Endothelial cell of umbilical vein (primary cell): ENCODE measurements around the gene RBFOX1. TPM values are rescaled to one million over a fixed set of nuclear protein-coding genes. Genes with fewer than 3 reads are reported as not detected.

Experiments
- BruUV-seq: library from RNA; stranded (reverse); fragments of 400-500 nt; replicated peaks from 2 replicates; lab custom pipeline; 2021; lab: Mats Ljungman, UMichigan
- CTCF ChIA-PET: fragments of 300-600, 350-600 bp; sonication (Branson Sonifier 250); formaldehyde crosslinking; loops from one replicate; lab custom pipeline; 2021; ENCODE audit warnings: antibody characterized with exemption, inconsistent platforms; lab: Charles Lee
- POLR2A ChIA-PET: fragments of 300-600, 350-600 bp; sonication (Branson Sonifier 250); formaldehyde crosslinking; loops from one replicate; lab custom pipeline; 2021; ENCODE audit warnings: antibody characterized with exemption, inconsistent platforms; lab: Charles Lee
- DNase-seq: peaks from one replicate; pipeline ENCODE4 v3.0.0-alpha.2; 2011; ENCODE audit warnings: low read depth, low spot score
- FAIRE-seq: peaks from 2 replicates; lab custom pipeline; 2011; peaks lifted over from hg19 to GRCh38; lab: Jason Lieb, UNC
- H2AFZ ChIP-seq: 2 replicates; pipeline ENCODE4 v1.6.0; 2012; ENCODE audit warnings: low read depth, low read length, control low read depth, inconsistent platforms
- H3K27ac ChIP-seq: 2 replicates; pipeline ENCODE4 v1.5.1; 2011; ENCODE audit warnings: low read depth, mild to moderate bottlenecking, control low read depth, low read length, moderate library complexity; ENCODE audit not compliant: insufficient read depth
- H3K27me3 ChIP-seq, 2 experiments: 2 replicates each; pipeline versions ENCODE4 v1.6.0 to v1.6.1; 2011; ENCODE audit warnings: low read length in 2 of 2, mixed read lengths in 1 of 2; ENCODE audit not compliant: control insufficient read depth in 2 of 2, insufficient read depth in 2 of 2
- H3K36me3 ChIP-seq, 2 experiments: 2 replicates in 1 of 2; 3 replicates in 1 of 2; pipeline ENCODE4 v1.5.1; 2011; ENCODE audit warnings: low read length in 2 of 2, mild to moderate bottlenecking in 1 of 2, moderate library complexity in 1 of 2; ENCODE audit not compliant: control insufficient read depth in 2 of 2, insufficient read depth in 2 of 2; ENCODE audit errors: extremely low read depth in 1 of 2
- H3K4me1 ChIP-seq: 3 replicates; pipeline ENCODE4 v1.5.1; 2011; ENCODE audit warnings: mild to moderate bottlenecking, low read length; ENCODE audit not compliant: control insufficient read depth, insufficient read depth; ENCODE audit errors: extremely low read depth
- H3K4me2 ChIP-seq: 2 replicates; pipeline ENCODE4 v1.6.1; 2011; ENCODE audit warnings: low read length, control low read depth, mixed read lengths; ENCODE audit not compliant: insufficient read depth
- H3K4me3 ChIP-seq, 3 experiments: fragments of 200-600 bp in 1 of 3; sonication (generic), shearing (Covaris generic) in 1 of 3; replicated peaks in 1 of 3; 2 replicates each; pipeline ENCODE4 v1.5.1; 2011 to 2016; ENCODE audit warnings: control low read depth in 3 of 3, low read length in 3 of 3, mild to moderate bottlenecking in 2 of 3, inconsistent platforms in 1 of 3, low read depth in 1 of 3, moderate library complexity in 1 of 3; ENCODE audit not compliant: insufficient read depth in 1 of 3
- H3K79me2 ChIP-seq: 2 replicates; pipeline ENCODE4 v1.6.0; 2012; ENCODE audit warnings: low read length, inconsistent platforms; ENCODE audit not compliant: control insufficient read depth, insufficient read depth
- H3K9ac ChIP-seq: replicated peaks from 2 replicates; pipeline ENCODE3; 2011; ENCODE audit warnings: low read length, control low read depth; ENCODE audit not compliant: insufficient read depth; ENCODE audit errors: extremely low read depth
- H3K9me1 ChIP-seq: replicated peaks from 3 replicates; pipeline ENCODE4 v1.6.0; 2011; ENCODE audit warnings: mild to moderate bottlenecking, low read length; ENCODE audit not compliant: control insufficient read depth, insufficient read depth; ENCODE audit errors: extremely low read depth
- H3K9me3 ChIP-seq: replicated peaks from 2 replicates; pipeline ENCODE4 v1.5.1; 2012; ENCODE audit warnings: low read length, inconsistent platforms; ENCODE audit not compliant: control insufficient read depth, insufficient read depth
- H4K20me1 ChIP-seq: replicated peaks from 2 replicates; pipeline ENCODE3; 2011; ENCODE audit warnings: mild to moderate bottlenecking, low read length; ENCODE audit not compliant: control insufficient read depth, insufficient read depth; ENCODE audit errors: extremely low read depth
- CTCF ChIP-seq, 2 donors: IDR thresholded peaks; 1 replicate in 1 of 2; 2 replicates in 1 of 2; pipeline ENCODE4 v1.5.1; 2011; ENCODE audit warnings: low read length in 2 of 2, mild to moderate bottlenecking in 2 of 2, moderate library complexity in 2 of 2, control low read depth in 1 of 2, inconsistent platforms in 1 of 2, low read depth in 1 of 2; ENCODE audit not compliant: insufficient read depth in 1 of 2; ENCODE audit errors: extremely low read depth in 1 of 2
- EZH2 ChIP-seq: IDR thresholded peaks from 2 replicates; pipeline ENCODE4 v1.6.1; 2012; ENCODE audit warnings: borderline replicate concordance, low read depth, mild to moderate bottlenecking, moderate library complexity, low read length, inconsistent platforms; ENCODE audit not compliant: severe bottlenecking
- FOS ChIP-seq: IDR thresholded peaks from 2 replicates; pipeline ENCODE4 v1.6.1; 2011; ENCODE audit warnings: mild to moderate bottlenecking, low read length, moderate library complexity, borderline replicate concordance; ENCODE audit not compliant: insufficient read depth
- GATA2 ChIP-seq: IDR thresholded peaks from 2 replicates; pipeline ENCODE4 v1.7.0; 2011; ENCODE audit warnings: low read depth, mild to moderate bottlenecking, moderate library complexity, mixed read lengths, low read length; ENCODE audit not compliant: insufficient read length, insufficient read depth
- JUN ChIP-seq: IDR thresholded peaks from 2 replicates; pipeline ENCODE4 v1.6.1; 2011; ENCODE audit warnings: borderline replicate concordance, low read depth; ENCODE audit not compliant: insufficient read length, insufficient read depth
- MAX ChIP-seq: IDR thresholded peaks from 2 replicates; pipeline ENCODE4 v1.6.1; 2011; ENCODE audit not compliant: insufficient read depth, insufficient read length
- MYC ChIP-seq: IDR thresholded peaks from one replicate; pipeline ENCODE4 v1.6.1; 2011; ENCODE audit warnings: mild to moderate bottlenecking, low read depth, low read length
- POLR2A ChIP-seq: IDR thresholded peaks from 2 replicates; pipeline ENCODE4 v1.6.1; 2012; ENCODE audit warnings: low read depth, mild to moderate bottlenecking, control low read depth, low read length
- POLR2AphosphoS5 ChIP-seq: IDR thresholded peaks from 2 replicates; pipeline ENCODE4 v1.6.1; 2012; ENCODE audit warnings: low read depth, mild to moderate bottlenecking, control low read depth, low read length, moderate library complexity; ENCODE audit not compliant: insufficient read depth
- dilution Hi-C: fragments of 300-500 bp; cut with MboI; formaldehyde crosslinking; loops from one replicate; pipeline ENCODE4 v1.15.0; 2019; ENCODE audit warnings: low sequenced_read_pairs; ENCODE audit not compliant: extremely low pct_ligation_motif_present
- intact Hi-C: fragments of 100-400 bp; cut with micrococcal nuclease; formaldehyde crosslinking; loops from one replicate; pipeline ENCODE4 v1.10.0; 2022
- polyA plus RNA-seq, 4 experiments: library from polyadenylated mRNA; depleted of rRNA in 3 of 4; stranded (reverse) in 3 of 4; unstranded in 1 of 4; fragments of >200 nt; gene quantifications; 2 replicates each; pipeline versions ENCODE4 v1.2.1 to v1.2.3, GENCODE V29; 2011 to 2012; ENCODE audit warnings: missing spikeins in 1 of 4
- total RNA-seq: library from RNA; stranded (reverse); gene quantifications from 2 replicates; pipeline ENCODE4 v1.2.3, GENCODE V29; 2021

Gene RBFOX1
- total and polyA plus RNA-seq, 2 donors (not counting 3 experiments of a cell fraction or from before 2014, with no cell fraction given): not detected

GRCh38 chr16:7378024-7378695, 45.5 kb downstream of the RBFOX1 start:
- no TSS peak for BruUV-seq
- no peak for FAIRE-seq

More at GRCh38 chr16:7378024-7378695, 45.5 kb downstream of the RBFOX1 start:
- no peak overlapping the region for H3K4me2 ChIP-seq
- intact Hi-C loops (no loop called here), dilution Hi-C loops (no loop called here)
- ChIA-PET POLR2A (no interaction called here), CTCF (no interaction called here)
- H3K4me3 ChIP-seq: no peak overlapping the region
- no peaks in the 10 kb centered on the region for H3K36me3 ChIP-seq
- no peak for DNase-seq
- no peaks in the 10 kb centered on the region for H3K4me1 ChIP-seq
- no peaks in the 10 kb centered on the region for H3K79me2 ChIP-seq
- TF ChIP-seq MYC (no peak), POLR2AphosphoS5 (no peak), MAX (no peak), EZH2 (no peak), JUN (no peak), CTCF (IDR thresholded peaks at IDR 0.05; ENCODE audit: extremely low read depth in 1 of 2, insufficient read depth in 1 of 2, low read depth in 1 of 2, low read length in 2 of 2) (no peak), POLR2A (no peak), FOS (no peak), GATA2 (no peak)
- H2AFZ ChIP-seq: no peak overlapping the region
- H3K9me1 ChIP-seq: no peaks in the 10 kb centered on the region
- H3K27me3 ChIP-seq: no peaks in the 10 kb centered on the region
- peaks cover 6% of the 10 kb centered on the region for H3K9me3 ChIP-seq
- no peaks in the 10 kb centered on the region for H4K20me1 ChIP-seq
- H3K27ac ChIP-seq: no peak overlapping the region
- H3K9ac ChIP-seq: no peak overlapping the region
